H9 (cell line): ENCODE measurements around the gene PHOSPHO1. TPM values are rescaled to one million over a fixed set of nuclear protein-coding genes. Genes with fewer than 3 reads are reported as not detected.

Source experiments
- DNase-seq: peaks from one replicate; pipeline ENCODE4 v3.0.0-alpha.2; 2017
- H2AFZ ChIP-seq: one replicate; pipeline ENCODE4 v1.6.1; 2013; ENCODE audit warnings: mild to moderate bottlenecking, low read length, control low read depth, moderate library complexity
- H2AK5ac ChIP-seq: 2 replicates; pipeline ENCODE4 v1.6.1; 2013; ENCODE audit warnings: low read length, control low read depth, mixed read lengths; ENCODE audit not compliant: insufficient read length
- H2BK120ac ChIP-seq: one replicate; pipeline ENCODE4 v1.6.1; 2013; ENCODE audit warnings: low read depth, mild to moderate bottlenecking, low read length, control low read depth, inconsistent platforms; ENCODE audit not compliant: poor library complexity, severe bottlenecking
- H2BK12ac ChIP-seq: 2 replicates; pipeline ENCODE4 v1.6.1; 2013; ENCODE audit warnings: low read length, control low read depth, mixed read lengths, low read depth; ENCODE audit not compliant: insufficient read length
- H2BK15ac ChIP-seq: 2 replicates; pipeline ENCODE4 v1.6.1; 2013; ENCODE audit warnings: low read depth, low read length, control low read depth
- H2BK20ac ChIP-seq: one replicate; pipeline ENCODE4 v1.6.1; 2013; ENCODE audit warnings: low read depth, mild to moderate bottlenecking, low read length, control low read depth, inconsistent platforms; ENCODE audit not compliant: poor library complexity, severe bottlenecking
- H2BK5ac ChIP-seq: 2 replicates; pipeline ENCODE4 v1.6.1; 2013; ENCODE audit warnings: low read length, control low read depth, mixed read lengths; ENCODE audit not compliant: insufficient read length
- H3K14ac ChIP-seq: 2 replicates; pipeline ENCODE4 v1.6.1; 2013; ENCODE audit warnings: low read length, control low read depth; ENCODE audit not compliant: insufficient read depth
- H3K18ac ChIP-seq: 2 replicates; pipeline ENCODE4 v1.6.1; 2013; ENCODE audit warnings: low read depth, mild to moderate bottlenecking, mixed read lengths, low read length, control low read depth; ENCODE audit not compliant: insufficient read length
- H3K23ac ChIP-seq: 2 replicates; pipeline ENCODE4 v1.6.1; 2013; ENCODE audit warnings: low read length, control low read depth, mixed read lengths, low read depth; ENCODE audit not compliant: insufficient read length
- H3K23me2 ChIP-seq: 2 replicates; pipeline ENCODE4 v1.6.1; 2013; ENCODE audit warnings: low read depth, mild to moderate bottlenecking, mixed read lengths, low read length, control low read depth; ENCODE audit not compliant: insufficient read length, poor library complexity, severe bottlenecking
- H3K27ac ChIP-seq: 2 replicates; pipeline ENCODE4 v1.5.1; 2013; ENCODE audit warnings: low read length, control low read depth, mixed read lengths, low read depth; ENCODE audit not compliant: insufficient read length
- H3K27me3 ChIP-seq: 2 replicates; pipeline ENCODE4 v1.6.1; 2013; ENCODE audit warnings: low read length, control low read depth, inconsistent platforms; ENCODE audit not compliant: insufficient read depth
- H3K4ac ChIP-seq: 2 replicates; pipeline ENCODE4 v1.6.1; 2013; ENCODE audit warnings: low read depth, mild to moderate bottlenecking, control low read depth, inconsistent platforms, low read length, moderate library complexity
- H3K4me1 ChIP-seq: 2 replicates; pipeline ENCODE4 v1.6.1; 2013; ENCODE audit warnings: low read length, control low read depth, inconsistent platforms; ENCODE audit not compliant: insufficient read depth
- H3K4me2 ChIP-seq: 2 replicates; pipeline ENCODE4 v1.6.1; 2013; ENCODE audit warnings: low read length, control low read depth, mixed read lengths; ENCODE audit not compliant: insufficient read length, insufficient read depth
- H3K56ac ChIP-seq: 2 replicates; pipeline ENCODE4 v1.6.1; 2013; ENCODE audit warnings: low read depth, mild to moderate bottlenecking, mixed read lengths, low read length, control low read depth; ENCODE audit not compliant: insufficient read length
- H3K79me1 ChIP-seq: 2 replicates; pipeline ENCODE4 v1.6.1; 2013; ENCODE audit warnings: low read depth, mild to moderate bottlenecking, moderate library complexity, low read length, control low read depth, inconsistent platforms; ENCODE audit not compliant: insufficient read depth, poor library complexity, severe bottlenecking
- H3K79me2 ChIP-seq: 2 replicates; pipeline ENCODE4 v1.6.1; 2013; ENCODE audit warnings: low read length, control low read depth, inconsistent platforms; ENCODE audit not compliant: insufficient read depth
- H3K9ac ChIP-seq: 2 replicates; pipeline ENCODE4 v1.6.1; 2013; ENCODE audit warnings: low read length, control low read depth, mixed read lengths; ENCODE audit not compliant: insufficient read length; ENCODE audit errors: extremely low read depth
- H3K9me3 ChIP-seq: one replicate; pipeline ENCODE4 v1.6.1; 2013; ENCODE audit warnings: low read depth, low read length, inconsistent platforms; ENCODE audit not compliant: control insufficient read depth
- H3T11ph ChIP-seq: one replicate; pipeline ENCODE4 v1.6.1; 2013; ENCODE audit warnings: mild to moderate bottlenecking, low read length, control low read depth, inconsistent platforms
- H4K20me1 ChIP-seq: one replicate; pipeline ENCODE4 v1.6.1; 2013; ENCODE audit not compliant: control insufficient read depth, insufficient read length, insufficient read depth
- H4K5ac ChIP-seq: 2 replicates; pipeline ENCODE4 v1.6.1; 2013; ENCODE audit warnings: low read depth, mild to moderate bottlenecking, mixed read lengths, low read length, control low read depth; ENCODE audit not compliant: insufficient read length
- H4K8ac ChIP-seq: replicated peaks from 2 replicates; pipeline ENCODE4 v1.6.1; 2013; ENCODE audit warnings: low read length, control low read depth, mixed read lengths, low read depth; ENCODE audit not compliant: insufficient read length
- H4K91ac ChIP-seq: 2 replicates; pipeline ENCODE4 v1.6.1; 2013; ENCODE audit warnings: low read depth, mild to moderate bottlenecking, moderate library complexity, mixed read lengths, low read length, control low read depth; ENCODE audit not compliant: insufficient read length
- H3K27ac Mint-ChIP-seq, 3 experiments: 2 replicates in 2 of 3; 3 replicates in 1 of 3; pipeline ENCODE4 v1.8.0; 2020 to 2021; ENCODE audit warnings: mixed read lengths in 3 of 3, mild to moderate bottlenecking in 1 of 3, moderate library complexity in 1 of 3
- H3K27me3 Mint-ChIP-seq: 2 replicates; pipeline ENCODE4 v1.8.0; 2021; ENCODE audit warnings: low read depth, mild to moderate bottlenecking, moderate library complexity, mixed read lengths
- H3K36me3 Mint-ChIP-seq, 3 experiments: 2 replicates in 2 of 3; 3 replicates in 1 of 3; pipeline ENCODE4 v1.8.0; 2020 to 2021; ENCODE audit warnings: low read depth in 3 of 3, mixed read lengths in 3 of 3; ENCODE audit not compliant: insufficient read depth in 1 of 3
- H3K4me1 Mint-ChIP-seq, 2 experiments: 2 replicates each; pipeline ENCODE4 v1.8.0; 2020; ENCODE audit warnings: mixed read lengths in 2 of 2
- H3K4me3 Mint-ChIP-seq, 2 experiments: 2 replicates in 1 of 2; 3 replicates in 1 of 2; pipeline ENCODE4 v1.8.0; 2020 to 2021; ENCODE audit warnings: mild to moderate bottlenecking in 2 of 2, mixed read lengths in 2 of 2, moderate library complexity in 1 of 2
- H3K9me3 Mint-ChIP-seq, 2 experiments: 2 replicates in 1 of 2; 3 replicates in 1 of 2; pipeline ENCODE4 v1.8.0; 2020; ENCODE audit warnings: mild to moderate bottlenecking in 2 of 2, mixed read lengths in 2 of 2, moderate library complexity in 1 of 2
- CTCF ChIP-seq: fragments of 200-600 bp; sonication (generic); conservative IDR thresholded peaks from 3 replicates; pipeline ENCODE4 v1.8.0; 2021; ENCODE audit warnings: antibody characterized with exemption, mild to moderate bottlenecking
- WGBS: extraction: QIAGEN DNeasy Blood & Tissue Kit; methylation state at CpG from one replicate; pipeline ENCODE4 v1.1.7; 2013; ENCODE audit warnings: missing lambda C conversion rate, low lambda C conversion rate, mixed read lengths; ENCODE audit not compliant: insufficient read length; ENCODE audit errors: extremely low coverage; 5-methylcytosine and 5-hydroxymethylcytosine counted together
- total RNA-seq: library from RNA; stranded (reverse); gene quantifications from 2 replicates; pipeline ENCODE4 v1.2.1, GENCODE V29; 2021

PHOSPHO1 gene
- total RNA-seq, 1 experiment from 2014 or later: 0.63 TPM

GRCh38 chr17:49267912-49268311 is 37.3 kb upstream of the PHOSPHO1 start:
- no peak overlapping the region for H3K9ac ChIP-seq
- H2BK12ac ChIP-seq: no peak overlapping the region
- no peaks in the 10 kb centered on the region for H3K9me3 ChIP-seq
- no CpG with 5 or more reads among the region's 3 CpGs for WGBS
- H2BK20ac ChIP-seq: no peak overlapping the region
- H3K79me1 ChIP-seq: no peaks in the 10 kb centered on the region
- no peak overlapping the region for H2AFZ ChIP-seq
- H2BK120ac ChIP-seq: no peak overlapping the region
- H3K27ac ChIP-seq: no peak overlapping the region
- H3K4me1 ChIP-seq: no peaks in the 10 kb centered on the region
- no peak overlapping the region for H3K4me2 ChIP-seq
- H4K8ac ChIP-seq: no peak overlapping the region
- no peak overlapping the region for H2BK5ac ChIP-seq
- peak overlapping the region in 1 of 3 experiments; percentile 89; a peak in 1 of 7 replicates for H3K27ac Mint-ChIP-seq
- no peak overlapping the region for H3T11ph ChIP-seq
- H3K36me3 Mint-ChIP-seq: no peaks in the 10 kb centered on the region
- peaks cover 4% of the 10 kb centered on the region; the same call in 1 of the 2 replicates for H3K27me3 Mint-ChIP-seq
- no peaks in the 10 kb centered on the region for H3K79me2 ChIP-seq
- H3K27me3 ChIP-seq: no peaks in the 10 kb centered on the region; the same call in 1 of the 2 replicates
- H3K56ac ChIP-seq: no peak overlapping the region
- TF ChIP-seq CTCF: no peak
- no peak overlapping the region for H3K4ac ChIP-seq
- no peak overlapping the region for H2BK15ac ChIP-seq
- H3K4me1 Mint-ChIP-seq: peaks cover 4 to 11% of the 10 kb centered on the region in 2 experiments; a peak in 3 of 4 replicates
- H3K18ac ChIP-seq: no peak overlapping the region
- no peaks in the 10 kb centered on the region for H3K9me3 Mint-ChIP-seq
- no peak overlapping the region for H3K4me3 Mint-ChIP-seq
- H4K5ac ChIP-seq: no peak overlapping the region
- H4K91ac ChIP-seq: no peak overlapping the region
- no peak overlapping the region for H3K23ac ChIP-seq
- no peak overlapping the region for H2AK5ac ChIP-seq
- H4K20me1 ChIP-seq: no peaks in the 10 kb centered on the region
- H3K23me2 ChIP-seq: no peaks in the 10 kb centered on the region
- no peak overlapping the region for H3K14ac ChIP-seq
- DNase-seq: no peak
